ENCODE measurements around the gene DRD3.

DNA sequence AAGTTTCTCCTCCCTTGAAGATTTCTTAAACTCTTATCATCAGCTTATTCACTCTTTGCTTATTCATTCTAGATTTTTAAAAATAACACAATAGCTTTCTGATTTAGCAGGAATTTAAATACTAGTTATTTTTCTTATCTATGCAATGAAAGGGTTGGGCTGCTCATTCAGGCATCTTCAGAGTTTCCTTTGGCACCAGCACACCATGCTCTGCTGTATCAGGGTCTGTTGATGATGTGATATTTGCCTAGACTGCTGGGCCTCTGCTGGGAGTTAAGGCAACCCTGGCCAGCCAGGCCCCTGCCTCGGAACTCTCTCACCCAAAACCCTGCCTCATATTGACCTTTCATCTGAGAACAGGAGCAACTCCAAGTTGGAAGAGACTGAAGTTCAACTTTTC lies 35.0 kb downstream of the DRD3 start:
- TF ChIP-seq RFX5 (IDR thresholded peaks at IDR 0.05; ENCODE audit: low read length) (no peak), CTCF (IDR thresholded peaks at IDR 0.05) (no peak), USF2 (IDR thresholded peaks at IDR 0.05; ENCODE audit: borderline replicate concordance, low read depth, low read length) (no peak), YY1 (IDR thresholded peaks at IDR 0.05; ENCODE audit: low read depth) (no peak), MXI1 (IDR thresholded peaks at IDR 0.05; ENCODE audit: low read depth, low read length) (no peak), EZH2phosphoT487 (IDR thresholded peaks at IDR 0.05; ENCODE audit: borderline replicate concordance, low read depth) (no peak), CHD2 (IDR thresholded peaks at IDR 0.05; ENCODE audit: low read length, partially characterized antibody) (no peak), RAD21 (IDR thresholded peaks at IDR 0.05; ENCODE audit: low read length) (no peak), ELF1 (IDR thresholded peaks at IDR 0.05) (no peak), FOXJ3 (CRISPR knock-in tag; IDR thresholded peaks at IDR 0.05) (no peak), TAF1 (IDR thresholded peaks at IDR 0.05; ENCODE audit: borderline replicate concordance, low read depth, low read length) (no peak), RXRA (IDR thresholded peaks at IDR 0.05; ENCODE audit: borderline replicate concordance, low read depth) (no peak), POLR2AphosphoS5 (IDR thresholded peaks at IDR 0.05; ENCODE audit: low read depth, low read length) (no peak)
- TF ChIP-seq, protein P1, sequence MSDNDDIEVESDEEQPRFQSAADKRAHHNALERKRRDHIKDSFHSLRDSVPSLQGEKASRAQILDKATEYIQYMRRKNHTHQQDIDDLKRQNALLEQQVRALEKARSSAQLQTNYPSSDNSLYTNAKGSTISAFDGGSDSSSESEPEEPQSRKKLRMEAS (IDR thresholded peaks at IDR 0.05; ENCODE audit: low read depth), result no peak

All from SK-N-SH (cell line).